ENCODE results near the gene VAV2. TPM values are rescaled to one million over a fixed set of nuclear protein-coding genes. Genes with fewer than 3 reads are reported as not detected.

VAV2 gene
- total RNA-seq, 1 donor from 2014 or later = 8.6 TPM

DNA sequence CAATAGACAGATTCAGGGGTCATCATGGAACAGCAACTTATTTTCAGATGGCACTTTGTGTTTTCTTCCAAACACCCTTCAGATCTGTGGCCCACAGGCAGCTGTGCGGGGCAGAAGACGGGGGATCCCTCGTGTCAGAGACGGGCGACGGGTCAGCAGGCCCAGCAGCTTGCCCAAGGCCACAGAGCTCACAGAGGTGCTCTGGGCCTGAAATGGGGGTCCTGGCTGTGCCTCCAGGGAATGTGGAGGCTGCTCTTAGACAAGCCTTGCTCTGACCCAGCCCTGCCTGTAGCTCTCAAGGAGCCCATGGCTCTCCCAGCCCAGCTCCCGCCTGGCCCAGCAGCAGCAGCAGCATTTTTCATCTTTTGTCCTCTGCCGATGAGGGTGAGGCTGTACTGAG, 213.0 kb downstream of the VAV2 start:
- DNase-seq (ENCODE audit: low spot score) = no peak
- Mint-ChIP-seq H3K4me3 (ENCODE audit: low read depth) (no peak overlapping the region), H3K4me1 (ENCODE audit: low read depth) (no peaks in the 10 kb centered on the region), H3K27ac (no peak overlapping the region), H3K36me3 (ENCODE audit: low read depth) (peaks cover 8% of the 10 kb centered on the region), H3K27me3 (ENCODE audit: low read depth) (no peaks in the 10 kb centered on the region), H3K9me3 (no peaks in the 10 kb centered on the region)
- intact Hi-C loops (cut with micrococcal nuclease) = no loop called here

DNA sequence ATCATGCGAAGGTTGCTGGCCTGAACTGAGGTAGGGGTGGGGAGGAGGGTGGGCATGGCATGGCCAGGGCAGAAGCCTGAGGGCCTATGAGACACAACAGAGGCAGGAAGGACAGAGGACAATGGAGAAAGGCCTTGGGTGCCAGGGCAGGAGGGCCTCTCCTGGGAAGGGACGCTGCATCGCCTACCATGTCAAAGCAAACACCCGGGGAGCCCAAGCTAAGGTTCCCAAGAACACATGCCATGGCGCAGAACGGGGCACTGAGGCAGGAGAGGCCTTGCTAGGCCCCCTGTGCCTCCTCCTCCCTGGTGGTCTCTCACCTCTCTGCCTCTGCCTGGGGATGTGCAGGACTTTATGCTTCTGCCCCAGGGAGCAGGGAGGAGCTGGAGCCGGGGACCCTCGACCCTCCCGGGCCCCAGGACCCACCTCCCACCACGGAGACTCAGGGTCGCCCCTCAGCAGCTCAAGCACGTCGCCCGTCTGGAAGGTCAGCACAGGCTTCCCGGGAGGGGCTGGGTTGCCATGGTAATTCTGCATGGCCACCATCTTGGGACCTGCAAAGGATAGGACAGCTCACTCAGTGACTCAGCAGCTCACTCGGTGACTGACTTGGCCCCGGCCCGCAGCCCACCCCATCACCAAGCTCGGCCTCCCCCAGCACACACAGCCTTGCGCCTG, 213.6 kb downstream of the VAV2 start:
- peaks cover 9% of the 10 kb centered on the region for H3K36me3 Mint-ChIP-seq (ENCODE audit: low read depth)
- no peak for DNase-seq (ENCODE audit: low spot score)
- no peaks in the 10 kb centered on the region for H3K4me1 Mint-ChIP-seq (ENCODE audit: low read depth)
- intact Hi-C loops (cut with micrococcal nuclease) = no loop called here
- no peaks in the 10 kb centered on the region for H3K27me3 Mint-ChIP-seq (ENCODE audit: low read depth)
- H3K27ac Mint-ChIP-seq = no peak overlapping the region
- H3K4me3 Mint-ChIP-seq (ENCODE audit: low read depth) = no peak overlapping the region
- peaks cover 3% of the 10 kb centered on the region for H3K9me3 Mint-ChIP-seq

- no peak for DNase-seq (ENCODE audit: low spot score)
- Mint-ChIP-seq H3K9me3 (peaks cover 4% of the 10 kb centered on the region), H3K27ac (no peak overlapping the region), H3K4me3 (ENCODE audit: low read depth) (no peak overlapping the region), H3K27me3 (ENCODE audit: low read depth) (no peaks in the 10 kb centered on the region), H3K4me1 (ENCODE audit: low read depth) (no peaks in the 10 kb centered on the region), H3K36me3 (ENCODE audit: low read depth) (peaks cover 9% of the 10 kb centered on the region)
- intact Hi-C loops (cut with micrococcal nuclease) = no loop called here
Observed at GRCh38 chr9:133777871-133778270, 214.3 kb downstream of the VAV2 start.

GRCh38 chr9:133777068-133777791, 214.9 kb downstream of the VAV2 start:
- Mint-ChIP-seq H3K36me3 (ENCODE audit: low read depth) (peaks cover 9% of the 10 kb centered on the region), H3K4me1 (ENCODE audit: low read depth) (no peaks in the 10 kb centered on the region), H3K4me3 (ENCODE audit: low read depth) (no peak overlapping the region), H3K27ac (no peak overlapping the region), H3K9me3 (peaks cover 4% of the 10 kb centered on the region), H3K27me3 (ENCODE audit: low read depth) (no peaks in the 10 kb centered on the region)
- intact Hi-C loops (cut with micrococcal nuclease) = no loop called here
- no peak for DNase-seq (ENCODE audit: low spot score)

GRCh38 chr9:133775951-133776905, 215.9 kb downstream of the VAV2 start:
- peaks cover 4% of the 10 kb centered on the region for H3K9me3 Mint-ChIP-seq
- no peaks in the 10 kb centered on the region for H3K4me1 Mint-ChIP-seq (ENCODE audit: low read depth)
- no peak overlapping the region for H3K4me3 Mint-ChIP-seq (ENCODE audit: low read depth)
- peaks cover 9% of the 10 kb centered on the region for H3K36me3 Mint-ChIP-seq (ENCODE audit: low read depth)
- no peak for DNase-seq (ENCODE audit: low spot score)
- intact Hi-C loops (cut with micrococcal nuclease) = no loop called here
- H3K27ac Mint-ChIP-seq = no peak overlapping the region
- no peaks in the 10 kb centered on the region for H3K27me3 Mint-ChIP-seq (ENCODE audit: low read depth)

DNA sequence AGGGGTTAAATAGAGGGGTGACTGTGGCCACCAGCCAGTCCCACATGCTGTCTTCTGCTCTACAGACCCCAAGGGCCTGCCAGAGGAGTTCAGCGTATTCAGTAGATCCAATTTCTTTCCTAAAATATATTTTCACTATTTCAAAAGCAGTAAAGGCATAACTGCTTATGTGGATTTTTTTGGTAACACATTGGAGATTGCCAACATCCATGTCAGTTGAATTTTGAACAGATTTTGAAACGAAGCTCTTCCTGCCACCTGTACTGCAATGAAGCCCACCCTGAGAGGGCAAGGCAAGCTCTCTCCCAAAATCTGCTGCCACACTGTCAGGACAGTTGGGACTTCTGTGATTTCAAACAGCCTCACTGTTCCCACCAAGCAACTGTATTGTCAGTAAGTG, 216.8 kb downstream of the VAV2 start:
- Mint-ChIP-seq H3K9me3 (peaks cover 4% of the 10 kb centered on the region), H3K27me3 (ENCODE audit: low read depth) (no peaks in the 10 kb centered on the region)

DNA sequence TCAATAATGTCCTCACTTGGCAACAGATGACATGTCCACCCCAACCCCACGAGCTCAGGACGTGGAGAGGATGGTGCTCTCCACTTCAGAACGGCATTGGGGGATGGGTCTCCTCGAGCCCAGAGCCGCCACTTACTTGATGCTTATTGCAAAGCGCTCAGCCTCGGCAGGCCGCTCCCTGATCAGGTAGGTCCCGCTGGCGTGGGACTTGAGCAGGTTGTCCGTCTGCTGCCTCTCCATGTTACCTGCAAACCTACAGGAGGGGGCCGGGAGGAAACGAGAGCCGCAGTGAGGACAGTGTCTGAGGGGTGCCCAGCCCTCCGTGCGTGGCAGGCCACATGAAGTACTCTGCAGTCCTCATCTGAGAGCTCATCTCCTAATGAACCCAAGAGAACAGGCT, 217.3 kb downstream of the VAV2 start:
- H3K4me3 Mint-ChIP-seq (ENCODE audit: low read depth) = no peak overlapping the region
- no peaks in the 10 kb centered on the region for H3K27me3 Mint-ChIP-seq (ENCODE audit: low read depth)
- no peaks in the 10 kb centered on the region for H3K4me1 Mint-ChIP-seq (ENCODE audit: low read depth)
- peaks cover 9% of the 10 kb centered on the region for H3K36me3 Mint-ChIP-seq (ENCODE audit: low read depth)
- DNase-seq (ENCODE audit: low spot score) = no peak
- intact Hi-C loops (cut with micrococcal nuclease) = no loop called here
- H3K9me3 Mint-ChIP-seq = peaks cover 4% of the 10 kb centered on the region
- H3K27ac Mint-ChIP-seq = no peak overlapping the region

More for the DNA sequence above, 216.8 kb downstream of the VAV2 start:
- intact Hi-C loops (cut with micrococcal nuclease) = no loop called here
- Mint-ChIP-seq H3K4me3 (ENCODE audit: low read depth) (no peak overlapping the region), H3K4me1 (ENCODE audit: low read depth) (no peaks in the 10 kb centered on the region), H3K36me3 (ENCODE audit: low read depth) (peaks cover 9% of the 10 kb centered on the region), H3K27ac (no peak overlapping the region)
- DNase-seq (ENCODE audit: low spot score) = no peak

DNA sequence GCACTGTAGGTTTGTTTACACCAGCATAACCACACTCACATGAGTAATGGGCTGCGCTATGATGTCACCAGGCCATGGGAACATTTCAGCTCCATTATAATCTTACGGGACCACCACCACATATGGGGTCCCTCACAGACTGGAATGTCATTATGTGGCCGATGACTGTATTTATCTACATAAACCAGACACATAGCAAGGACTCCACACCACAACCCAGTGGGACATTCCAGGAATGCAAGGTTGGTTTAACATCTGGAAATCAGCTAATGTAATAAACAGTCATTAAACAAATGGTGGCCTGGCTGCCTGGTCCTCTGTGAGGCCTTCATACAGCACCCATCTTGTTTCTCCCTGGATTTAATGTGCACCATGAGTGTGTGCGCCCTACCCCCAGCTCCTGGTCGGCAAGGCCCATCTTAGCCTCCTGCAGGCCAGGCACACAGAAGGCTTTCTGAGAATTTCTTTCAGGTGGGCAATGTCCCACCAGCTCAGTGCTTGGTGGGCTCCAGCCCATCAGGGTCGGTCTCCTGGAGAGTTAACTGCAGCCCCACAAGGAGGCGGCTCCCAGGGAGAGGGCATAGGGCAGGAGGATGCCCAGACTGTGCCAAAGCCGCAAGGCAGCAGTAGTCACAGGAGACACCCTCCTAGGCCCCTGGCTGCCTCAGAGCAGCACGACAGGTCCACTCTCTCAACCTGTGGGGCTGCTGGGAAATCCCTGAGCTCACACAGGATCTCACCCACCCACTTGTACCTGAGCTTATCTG, 218.1 kb downstream of the VAV2 start:
- no peak overlapping the region for H3K27ac Mint-ChIP-seq
- peaks cover 4% of the 10 kb centered on the region for H3K9me3 Mint-ChIP-seq
- no peaks in the 10 kb centered on the region for H3K4me1 Mint-ChIP-seq (ENCODE audit: low read depth)
- no peaks in the 10 kb centered on the region for H3K27me3 Mint-ChIP-seq (ENCODE audit: low read depth)
- no peak for DNase-seq (ENCODE audit: low spot score)
- intact Hi-C loops (cut with micrococcal nuclease) = no loop called here
- H3K4me3 Mint-ChIP-seq (ENCODE audit: low read depth) = no peak overlapping the region
- H3K36me3 Mint-ChIP-seq (ENCODE audit: low read depth) = peaks cover 9% of the 10 kb centered on the region

GRCh38 chr9:133772581-133772980, 219.5 kb downstream of the VAV2 start:
- no peak overlapping the region for H3K4me3 Mint-ChIP-seq (ENCODE audit: low read depth)
- intact Hi-C loops (cut with micrococcal nuclease) = no loop called here
- no peak for DNase-seq (ENCODE audit: low spot score)
- no peak overlapping the region for H3K27ac Mint-ChIP-seq
- peaks cover 5% of the 10 kb centered on the region for H3K9me3 Mint-ChIP-seq
- no peaks in the 10 kb centered on the region for H3K4me1 Mint-ChIP-seq (ENCODE audit: low read depth)
- H3K36me3 Mint-ChIP-seq (ENCODE audit: low read depth) = peaks cover 9% of the 10 kb centered on the region
- no peaks in the 10 kb centered on the region for H3K27me3 Mint-ChIP-seq (ENCODE audit: low read depth)

DNA sequence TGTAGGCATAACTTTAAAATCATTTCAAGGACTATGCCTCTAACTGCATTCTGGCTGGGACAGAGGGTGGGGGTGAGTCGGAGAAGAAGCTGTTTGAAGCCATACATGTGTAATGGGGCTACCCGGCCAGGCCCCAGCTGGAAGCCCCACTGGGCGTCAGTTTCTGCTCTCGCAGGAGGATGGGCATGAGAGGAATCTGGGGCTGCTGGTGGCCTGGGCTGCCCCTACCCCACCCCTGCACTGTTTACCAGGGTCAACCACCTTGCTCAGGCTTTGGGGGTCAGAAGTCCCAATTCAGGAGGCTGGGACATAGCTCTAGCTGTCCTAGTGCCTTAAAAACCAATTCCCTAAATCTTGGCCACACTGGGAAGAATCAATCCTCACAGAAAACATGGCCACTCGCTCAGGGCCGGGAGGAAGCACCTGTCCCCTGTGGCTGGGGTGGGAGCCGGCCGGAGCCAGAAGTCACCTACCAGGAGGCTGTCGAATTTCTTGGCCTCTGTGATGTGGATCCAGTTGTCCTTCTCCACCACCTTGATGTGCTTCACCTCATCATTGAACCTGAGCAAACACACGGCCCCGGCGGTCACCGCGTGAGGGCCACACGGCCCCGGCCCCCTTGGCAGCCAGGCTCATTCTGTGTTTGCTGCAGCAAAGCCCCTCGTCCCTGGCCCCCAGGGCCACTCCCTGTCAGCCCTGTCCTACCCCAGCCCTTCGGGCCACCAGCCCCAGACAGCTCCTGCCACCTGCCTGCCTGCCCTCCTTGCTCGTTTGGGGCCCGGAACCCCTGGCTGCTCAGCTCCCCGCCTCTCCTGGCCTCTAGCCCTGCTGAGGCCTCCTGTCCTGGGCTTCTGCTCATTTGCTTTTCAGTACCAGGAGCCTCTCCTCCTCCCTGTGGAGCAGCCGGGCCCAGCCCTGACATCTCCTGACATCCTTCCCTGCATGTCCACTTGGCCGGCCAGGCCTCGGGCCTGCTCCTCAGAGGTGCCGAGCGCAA, 220.3 kb downstream of the VAV2 start:
- no peaks in the 10 kb centered on the region for H3K4me1 Mint-ChIP-seq (ENCODE audit: low read depth)
- H3K27me3 Mint-ChIP-seq (ENCODE audit: low read depth) = no peaks in the 10 kb centered on the region
- no peak for DNase-seq (ENCODE audit: low spot score)
- peaks cover 13% of the 10 kb centered on the region for H3K9me3 Mint-ChIP-seq
- H3K36me3 Mint-ChIP-seq (ENCODE audit: low read depth) = peaks cover 9% of the 10 kb centered on the region
- no peak overlapping the region for H3K4me3 Mint-ChIP-seq (ENCODE audit: low read depth)
- intact Hi-C loops (cut with micrococcal nuclease) = no loop called here
- H3K27ac Mint-ChIP-seq = no peak overlapping the region

GRCh38 chr9:133770076-133770777, 221.9 kb downstream of the VAV2 start:
- H3K27ac Mint-ChIP-seq = no peak overlapping the region

More at GRCh38 chr9:133770076-133770777, 221.9 kb downstream of the VAV2 start:
- H3K4me3 Mint-ChIP-seq (ENCODE audit: low read depth) = no peak overlapping the region
- peaks cover 25% of the 10 kb centered on the region for H3K9me3 Mint-ChIP-seq
- H3K27me3 Mint-ChIP-seq (ENCODE audit: low read depth) = no peaks in the 10 kb centered on the region
- peaks cover 6% of the 10 kb centered on the region for H3K36me3 Mint-ChIP-seq (ENCODE audit: low read depth)
- no peaks in the 10 kb centered on the region for H3K4me1 Mint-ChIP-seq (ENCODE audit: low read depth)
- no peak for DNase-seq (ENCODE audit: low spot score)
- intact Hi-C loops (cut with micrococcal nuclease) = no loop called here
